HepG2 (cell line): Measurements from ENCODE around the gene DAPK3.

Experiments
- ATM ChIP-seq: fragments of 450-650 bp; IDR thresholded peaks from 2 replicates; pipeline ENCODE4 v1.7.1; 2017; ENCODE audit warnings: mild to moderate bottlenecking, borderline replicate concordance
- CEBPG ChIP-seq: IDR thresholded peaks from 2 replicates; pipeline ENCODE4 v1.6.1; 2016
- HNRNPUL1 ChIP-seq: fragments of 200-400 bp; formaldehyde crosslinking; IDR thresholded peaks from 2 replicates; pipeline ENCODE4 v1.6.1; 2017; ENCODE audit warnings: low read depth, mild to moderate bottlenecking, low read length, moderate library complexity
- MAFK ChIP-seq, 2 experiments: IDR thresholded peaks in 1 of 2; conservative IDR thresholded peaks in 1 of 2; 2 replicates each; pipeline ENCODE4 v1.6.1; 2011; ENCODE audit warnings: improper control_type of control experiment in 2 of 2, low read length in 2 of 2
- TAF1 ChIP-seq: sonication (generic); formaldehyde crosslinking; IDR thresholded peaks from 2 replicates; pipeline ENCODE4 v1.4.0; 2020; ENCODE audit warnings: missing genetic modification reagents
- TBP ChIP-seq: sonication (generic); formaldehyde crosslinking; IDR thresholded peaks from 2 replicates; pipeline ENCODE4 v1.5.0; 2020; ENCODE audit warnings: missing genetic modification reagents
- THAP11 ChIP-seq: IDR thresholded peaks from 2 replicates; pipeline ENCODE4 v1.6.1; 2016; ENCODE audit warnings: missing biosample characterization, missing genetic modification reagents
- TF ChIP-seq, protein P1 (sequence below): sonication (generic); formaldehyde crosslinking; IDR thresholded peaks from 2 replicates; pipeline ENCODE4 v1.5.0; 2020; ENCODE audit warnings: mild to moderate bottlenecking, missing genetic modification reagents, moderate library complexity
- TF ChIP-seq, protein P2 (sequence below): IDR thresholded peaks from 2 replicates; pipeline ENCODE4 v1.6.1; 2016
- TF ChIP-seq, protein P3 (sequence below): sonication (generic); formaldehyde crosslinking; IDR thresholded peaks from 2 replicates; pipeline ENCODE4 v1.5.1; 2020; ENCODE audit warnings: mild to moderate bottlenecking, moderate library complexity, missing genetic modification reagents
- TF ChIP-seq, protein P4 (sequence below): sonication (generic); formaldehyde crosslinking; IDR thresholded peaks from 2 replicates; pipeline ENCODE4 v1.5.1; 2020; ENCODE audit warnings: mild to moderate bottlenecking, missing genetic modification reagents, borderline replicate concordance

DNA sequence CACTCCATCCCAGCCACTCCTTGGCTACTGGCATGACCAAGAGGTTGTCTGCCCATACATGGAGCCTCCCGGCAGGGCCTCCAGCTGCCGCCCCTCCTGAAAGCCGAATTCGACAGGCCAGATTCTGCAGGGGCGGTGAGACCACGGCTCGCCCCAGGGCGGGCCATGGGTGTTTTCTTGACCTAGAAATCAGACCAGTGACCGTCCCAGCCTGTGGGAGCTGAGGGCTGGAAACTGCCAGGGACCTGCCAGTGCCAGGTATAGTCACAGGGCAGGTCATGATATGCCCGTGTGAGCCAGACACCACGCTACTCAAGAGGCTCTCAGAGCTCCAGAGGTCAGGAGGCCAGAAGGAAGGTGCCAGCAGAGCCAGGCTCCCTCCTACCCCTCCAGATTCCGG, 16.8 kb downstream of the DAPK3 start:
- TF ChIP-seq THAP11 (CRISPR knock-in tag) (no peak), HNRNPUL1 (no peak), CEBPG (CRISPR knock-in tag) (no peak), TBP (CRISPR knock-in tag) (no peak), MAFK (conservative IDR thresholded peaks at IDR 0.05 in 1 of 2, IDR thresholded peaks at IDR 0.05 in 1 of 2; ENCODE audit: low read length in 2 of 2) (no peak), ATM (no peak), TAF1 (CRISPR knock-in tag) (no peak)
- TF ChIP-seq, protein P1, sequence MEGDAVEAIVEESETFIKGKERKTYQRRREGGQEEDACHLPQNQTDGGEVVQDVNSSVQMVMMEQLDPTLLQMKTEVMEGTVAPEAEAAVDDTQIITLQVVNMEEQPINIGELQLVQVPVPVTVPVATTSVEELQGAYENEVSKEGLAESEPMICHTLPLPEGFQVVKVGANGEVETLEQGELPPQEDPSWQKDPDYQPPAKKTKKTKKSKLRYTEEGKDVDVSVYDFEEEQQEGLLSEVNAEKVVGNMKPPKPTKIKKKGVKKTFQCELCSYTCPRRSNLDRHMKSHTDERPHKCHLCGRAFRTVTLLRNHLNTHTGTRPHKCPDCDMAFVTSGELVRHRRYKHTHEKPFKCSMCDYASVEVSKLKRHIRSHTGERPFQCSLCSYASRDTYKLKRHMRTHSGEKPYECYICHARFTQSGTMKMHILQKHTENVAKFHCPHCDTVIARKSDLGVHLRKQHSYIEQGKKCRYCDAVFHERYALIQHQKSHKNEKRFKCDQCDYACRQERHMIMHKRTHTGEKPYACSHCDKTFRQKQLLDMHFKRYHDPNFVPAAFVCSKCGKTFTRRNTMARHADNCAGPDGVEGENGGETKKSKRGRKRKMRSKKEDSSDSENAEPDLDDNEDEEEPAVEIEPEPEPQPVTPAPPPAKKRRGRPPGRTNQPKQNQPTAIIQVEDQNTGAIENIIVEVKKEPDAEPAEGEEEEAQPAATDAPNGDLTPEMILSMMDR (CRISPR knock-in tag), result no peak
- TF ChIP-seq, protein P2, sequence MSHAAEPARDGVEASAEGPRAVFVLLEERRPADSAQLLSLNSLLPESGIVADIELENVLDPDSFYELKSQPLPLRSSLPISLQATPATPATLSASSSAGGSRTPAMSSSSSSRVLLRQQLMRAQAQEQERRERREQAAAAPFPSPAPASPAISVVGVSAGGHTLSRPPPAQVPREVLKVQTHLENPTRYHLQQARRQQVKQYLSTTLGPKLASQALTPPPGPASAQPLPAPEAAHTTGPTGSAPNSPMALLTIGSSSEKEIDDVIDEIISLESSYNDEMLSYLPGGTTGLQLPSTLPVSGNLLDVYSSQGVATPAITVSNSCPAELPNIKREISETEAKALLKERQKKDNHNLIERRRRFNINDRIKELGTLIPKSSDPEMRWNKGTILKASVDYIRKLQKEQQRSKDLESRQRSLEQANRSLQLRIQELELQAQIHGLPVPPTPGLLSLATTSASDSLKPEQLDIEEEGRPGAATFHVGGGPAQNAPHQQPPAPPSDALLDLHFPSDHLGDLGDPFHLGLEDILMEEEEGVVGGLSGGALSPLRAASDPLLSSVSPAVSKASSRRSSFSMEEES (CRISPR knock-in tag), result no peak
- TF ChIP-seq, protein P3, sequence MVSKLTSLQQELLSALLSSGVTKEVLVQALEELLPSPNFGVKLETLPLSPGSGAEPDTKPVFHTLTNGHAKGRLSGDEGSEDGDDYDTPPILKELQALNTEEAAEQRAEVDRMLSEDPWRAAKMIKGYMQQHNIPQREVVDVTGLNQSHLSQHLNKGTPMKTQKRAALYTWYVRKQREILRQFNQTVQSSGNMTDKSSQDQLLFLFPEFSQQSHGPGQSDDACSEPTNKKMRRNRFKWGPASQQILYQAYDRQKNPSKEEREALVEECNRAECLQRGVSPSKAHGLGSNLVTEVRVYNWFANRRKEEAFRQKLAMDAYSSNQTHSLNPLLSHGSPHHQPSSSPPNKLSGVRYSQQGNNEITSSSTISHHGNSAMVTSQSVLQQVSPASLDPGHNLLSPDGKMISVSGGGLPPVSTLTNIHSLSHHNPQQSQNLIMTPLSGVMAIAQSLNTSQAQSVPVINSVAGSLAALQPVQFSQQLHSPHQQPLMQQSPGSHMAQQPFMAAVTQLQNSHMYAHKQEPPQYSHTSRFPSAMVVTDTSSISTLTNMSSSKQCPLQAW, result no peak
- TF ChIP-seq, protein P4, sequence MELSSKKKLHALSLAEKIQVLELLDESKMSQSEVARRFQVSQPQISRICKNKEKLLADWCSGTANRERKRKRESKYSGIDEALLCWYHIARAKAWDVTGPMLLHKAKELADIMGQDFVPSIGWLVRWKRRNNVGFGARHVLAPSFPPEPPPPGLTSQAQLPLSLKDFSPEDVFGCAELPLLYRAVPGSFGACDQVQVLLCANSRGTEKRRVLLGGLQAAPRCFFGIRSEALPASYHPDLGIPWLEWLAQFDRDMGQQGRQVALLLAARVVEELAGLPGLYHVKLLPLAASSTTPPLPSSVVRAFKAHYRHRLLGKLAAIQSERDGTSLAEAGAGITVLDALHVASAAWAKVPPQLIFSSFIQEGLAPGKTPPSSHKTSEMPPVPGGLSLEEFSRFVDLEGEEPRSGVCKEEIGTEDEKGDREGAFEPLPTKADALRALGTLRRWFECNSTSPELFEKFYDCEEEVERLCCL, result no peak
